GM12878 (cell line): ENCODE measurements around the gene TIMD4. TPM values are rescaled to one million over a fixed set of nuclear protein-coding genes. Genes with fewer than 3 reads are reported as not detected.

Experiments used
- CEBPB ChIP-seq, 2 experiments: fragments of 150-350 bp in 1 of 2; IDR thresholded peaks; 2 replicates each; pipeline ENCODE4 v1.6.1; 2012 to 2014; ENCODE audit warnings: low read depth in 2 of 2, low read length in 2 of 2, borderline replicate concordance in 1 of 2, inconsistent platforms in 1 of 2
- DPF2 ChIP-seq: fragments of 450-650 bp; IDR thresholded peaks from 2 replicates; pipeline ENCODE4 v1.6.1; 2017; ENCODE audit warnings: mild to moderate bottlenecking
- EP300 ChIP-seq, 2 experiments: fragments of 150-350 bp in 1 of 2; IDR thresholded peaks; 2 replicates each; pipeline ENCODE4 v1.6.1; 2011 to 2012; ENCODE audit warnings: low read depth in 2 of 2, low read length in 2 of 2, borderline replicate concordance in 1 of 2, improper control_type of control experiment in 1 of 2, inconsistent platforms in 1 of 2; ENCODE audit not compliant: control insufficient read depth in 1 of 2
- MEF2B ChIP-seq: fragments of 450-650 bp; IDR thresholded peaks from 2 replicates; pipeline ENCODE4 v1.6.1; 2018; ENCODE audit warnings: mild to moderate bottlenecking, moderate library complexity; ENCODE audit not compliant: partially characterized antibody, poor library complexity, severe bottlenecking
- MTA3 ChIP-seq: IDR thresholded peaks from 2 replicates; pipeline ENCODE4 v1.6.1; 2012; ENCODE audit warnings: low read length, inconsistent platforms, borderline replicate concordance
- NBN ChIP-seq: fragments of 450-650 bp; IDR thresholded peaks from 2 replicates; pipeline ENCODE4 v1.6.1; 2016
- NR2F1 ChIP-seq: fragments of 450-650 bp; conservative IDR thresholded peaks from 2 replicates; pipeline ENCODE4 v1.6.1; 2017; ENCODE audit warnings: mild to moderate bottlenecking
- PAX8 ChIP-seq: fragments of 450-650 bp; IDR thresholded peaks from 2 replicates; pipeline ENCODE4 v1.6.1; 2017; ENCODE audit warnings: mild to moderate bottlenecking, moderate library complexity
- RELA ChIP-seq: fragments of 450-650 bp; IDR thresholded peaks from 2 replicates; pipeline ENCODE4 v1.8.0; 2014; ENCODE audit warnings: borderline replicate concordance; ENCODE audit not compliant: partially characterized antibody
- SMAD1 ChIP-seq: fragments of 450-650 bp; IDR thresholded peaks from 2 replicates; pipeline ENCODE4 v1.6.1; 2018; ENCODE audit warnings: mild to moderate bottlenecking, low read depth; ENCODE audit not compliant: partially characterized antibody
- TARDBP ChIP-seq: IDR thresholded peaks from 2 replicates; pipeline ENCODE4 v1.6.1; 2016; ENCODE audit warnings: borderline replicate concordance
- TCF12 ChIP-seq: IDR thresholded peaks from 2 replicates; pipeline ENCODE4 v1.6.1; 2011; ENCODE audit warnings: low read depth, mild to moderate bottlenecking, low read length
- YY1 ChIP-seq: IDR thresholded peaks from 2 replicates; pipeline ENCODE4 v1.6.1; 2011; ENCODE audit warnings: low read depth, mild to moderate bottlenecking, low read length
- polyA plus RNA-seq, 11 experiments: library from polyadenylated mRNA; depleted of rRNA in 4 of 11; unstranded in 6 of 11; stranded (reverse) in 5 of 11; fragments of >200 nt; fragmentation: Nextera tagmentation in 4 of 11; fragmentation: Illumina TruSeq in 1 of 11; extraction: Ambion mirVana in 4 of 11; extraction: Trizol in 1 of 11; gene quantifications; 1 replicate in 1 of 11; 2 replicates in 10 of 11; pipeline versions ENCODE4 v1.2.1 to v1.2.3, GENCODE V29; 2011 to 2016; ENCODE audit warnings: inconsistent platforms in 2 of 11, missing spikeins in 2 of 11, low read depth in 1 of 11
- total RNA-seq, 4 experiments: library from RNA; depleted of rRNA in 3 of 4; stranded (reverse); fragments of >200 nt in 3 of 4; fragmentation: Illumina TruSeq in 1 of 4; extraction: Trizol in 1 of 4; gene quantifications; 2 replicates each; pipeline versions ENCODE4 v1.2.1 to v1.2.3, GENCODE V29; 2013 to 2021
- TF ChIP-seq, protein P1 (sequence below): fragments of 450-650 bp; IDR thresholded peaks from 2 replicates; pipeline ENCODE4 v1.6.1; 2016; ENCODE audit warnings: mild to moderate bottlenecking
- TF ChIP-seq, protein P2 (sequence below): IDR thresholded peaks from 2 replicates; pipeline ENCODE4 v1.6.1; 2012; ENCODE audit warnings: improper control_type of control experiment, low read depth, low read length; ENCODE audit not compliant: insufficient replicate concordance
- TF ChIP-seq, protein P3 (sequence below): IDR thresholded peaks from 2 replicates; pipeline ENCODE4 v1.6.1; 2011; ENCODE audit warnings: borderline replicate concordance, low read depth, mild to moderate bottlenecking, moderate library complexity, low read length; ENCODE audit not compliant: insufficient read depth, poor library complexity, severe bottlenecking
- TF ChIP-seq, protein P4 (sequence below): fragments of 450-650 bp; IDR thresholded peaks from 2 replicates; pipeline ENCODE4 v1.6.1; 2017; ENCODE audit warnings: mild to moderate bottlenecking, low read depth, inconsistent platforms; ENCODE audit not compliant: poor library complexity, severe bottlenecking
- TF ChIP-seq, protein P5 (sequence below): fragments of 150-350 bp; IDR thresholded peaks from 2 replicates; pipeline ENCODE4 v1.6.1; 2014; ENCODE audit warnings: mild to moderate bottlenecking, low read depth, low read length

The TIMD4 gene
- total and polyA plus RNA-seq, 10 of the 15 experiments (the other 5 are each of a cell fraction or from before 2014, with no cell fraction given), result 1.3 to 15.4 (median 5.3) TPM

DNA sequence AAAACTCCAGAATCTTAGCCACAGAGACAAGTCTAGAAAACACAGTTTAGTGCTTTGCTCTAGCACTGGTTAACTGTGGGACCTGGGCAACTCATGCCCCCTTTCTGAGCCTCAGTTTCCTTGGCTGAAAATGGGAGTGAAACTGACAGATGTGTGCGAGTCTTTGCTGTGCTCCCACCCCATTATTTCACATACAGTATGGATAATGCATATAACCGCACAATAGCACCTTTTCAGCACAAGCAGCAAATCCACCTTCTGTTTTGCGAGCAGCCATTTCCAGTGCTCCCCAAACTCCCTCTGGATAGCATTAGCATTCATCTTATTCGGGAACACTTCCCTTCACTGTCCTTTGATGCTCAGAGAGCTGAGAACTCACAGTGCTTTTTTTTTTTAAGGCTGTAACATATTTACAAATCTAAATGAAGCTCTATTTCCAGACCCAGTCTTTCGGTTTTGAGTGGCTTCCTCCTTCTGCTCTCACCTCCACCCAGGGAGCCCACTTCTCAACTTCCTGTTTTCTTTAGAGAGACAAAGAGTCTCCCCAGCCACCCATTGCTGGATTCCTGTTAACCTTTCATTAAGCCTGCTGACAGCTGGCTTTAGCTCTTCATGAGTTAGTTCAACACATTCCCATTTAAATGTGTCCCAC is 49.2 kb downstream of the TIMD4 start (continued):
- TF ChIP-seq, protein P1, sequence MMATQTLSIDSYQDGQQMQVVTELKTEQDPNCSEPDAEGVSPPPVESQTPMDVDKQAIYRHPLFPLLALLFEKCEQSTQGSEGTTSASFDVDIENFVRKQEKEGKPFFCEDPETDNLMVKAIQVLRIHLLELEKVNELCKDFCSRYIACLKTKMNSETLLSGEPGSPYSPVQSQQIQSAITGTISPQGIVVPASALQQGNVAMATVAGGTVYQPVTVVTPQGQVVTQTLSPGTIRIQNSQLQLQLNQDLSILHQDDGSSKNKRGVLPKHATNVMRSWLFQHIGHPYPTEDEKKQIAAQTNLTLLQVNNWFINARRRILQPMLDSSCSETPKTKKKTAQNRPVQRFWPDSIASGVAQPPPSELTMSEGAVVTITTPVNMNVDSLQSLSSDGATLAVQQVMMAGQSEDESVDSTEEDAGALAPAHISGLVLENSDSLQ, result peak; percentile 47; the same call in 1 of the 2 replicates
- TF ChIP-seq, protein P2, sequence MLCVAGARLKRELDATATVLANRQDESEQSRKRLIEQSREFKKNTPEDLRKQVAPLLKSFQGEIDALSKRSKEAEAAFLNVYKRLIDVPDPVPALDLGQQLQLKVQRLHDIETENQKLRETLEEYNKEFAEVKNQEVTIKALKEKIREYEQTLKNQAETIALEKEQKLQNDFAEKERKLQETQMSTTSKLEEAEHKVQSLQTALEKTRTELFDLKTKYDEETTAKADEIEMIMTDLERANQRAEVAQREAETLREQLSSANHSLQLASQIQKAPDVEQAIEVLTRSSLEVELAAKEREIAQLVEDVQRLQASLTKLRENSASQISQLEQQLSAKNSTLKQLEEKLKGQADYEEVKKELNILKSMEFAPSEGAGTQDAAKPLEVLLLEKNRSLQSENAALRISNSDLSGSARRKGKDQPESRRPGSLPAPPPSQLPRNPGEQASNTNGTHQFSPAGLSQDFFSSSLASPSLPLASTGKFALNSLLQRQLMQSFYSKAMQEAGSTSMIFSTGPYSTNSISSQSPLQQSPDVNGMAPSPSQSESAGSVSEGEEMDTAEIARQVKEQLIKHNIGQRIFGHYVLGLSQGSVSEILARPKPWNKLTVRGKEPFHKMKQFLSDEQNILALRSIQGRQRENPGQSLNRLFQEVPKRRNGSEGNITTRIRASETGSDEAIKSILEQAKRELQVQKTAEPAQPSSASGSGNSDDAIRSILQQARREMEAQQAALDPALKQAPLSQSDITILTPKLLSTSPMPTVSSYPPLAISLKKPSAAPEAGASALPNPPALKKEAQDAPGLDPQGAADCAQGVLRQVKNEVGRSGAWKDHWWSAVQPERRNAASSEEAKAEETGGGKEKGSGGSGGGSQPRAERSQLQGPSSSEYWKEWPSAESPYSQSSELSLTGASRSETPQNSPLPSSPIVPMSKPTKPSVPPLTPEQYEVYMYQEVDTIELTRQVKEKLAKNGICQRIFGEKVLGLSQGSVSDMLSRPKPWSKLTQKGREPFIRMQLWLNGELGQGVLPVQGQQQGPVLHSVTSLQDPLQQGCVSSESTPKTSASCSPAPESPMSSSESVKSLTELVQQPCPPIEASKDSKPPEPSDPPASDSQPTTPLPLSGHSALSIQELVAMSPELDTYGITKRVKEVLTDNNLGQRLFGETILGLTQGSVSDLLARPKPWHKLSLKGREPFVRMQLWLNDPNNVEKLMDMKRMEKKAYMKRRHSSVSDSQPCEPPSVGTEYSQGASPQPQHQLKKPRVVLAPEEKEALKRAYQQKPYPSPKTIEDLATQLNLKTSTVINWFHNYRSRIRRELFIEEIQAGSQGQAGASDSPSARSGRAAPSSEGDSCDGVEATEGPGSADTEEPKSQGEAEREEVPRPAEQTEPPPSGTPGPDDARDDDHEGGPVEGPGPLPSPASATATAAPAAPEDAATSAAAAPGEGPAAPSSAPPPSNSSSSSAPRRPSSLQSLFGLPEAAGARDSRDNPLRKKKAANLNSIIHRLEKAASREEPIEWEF, result no peak
- peak; percentile 37; the same call in 1 of the 2 replicates for TF ChIP-seq YY1
- TF ChIP-seq TARDBP, result no peak
- TF ChIP-seq NBN, result no peak
- 0 out of 2 replicates have a peak, but pooled peaks have one; percentile 51 for TF ChIP-seq DPF2
- no peak for TF ChIP-seq NR2F1
- no peak for TF ChIP-seq EP300 (IDR thresholded peaks at IDR 0.05; ENCODE audit: borderline replicate concordance in 1 of 2, control insufficient read depth in 1 of 2, low read depth in 2 of 2, low read length in 2 of 2)
- no peak for TF ChIP-seq SMAD1
- peak; percentile 49; the same call in 1 of the 2 replicates for TF ChIP-seq MTA3
- TF ChIP-seq, protein P3, sequence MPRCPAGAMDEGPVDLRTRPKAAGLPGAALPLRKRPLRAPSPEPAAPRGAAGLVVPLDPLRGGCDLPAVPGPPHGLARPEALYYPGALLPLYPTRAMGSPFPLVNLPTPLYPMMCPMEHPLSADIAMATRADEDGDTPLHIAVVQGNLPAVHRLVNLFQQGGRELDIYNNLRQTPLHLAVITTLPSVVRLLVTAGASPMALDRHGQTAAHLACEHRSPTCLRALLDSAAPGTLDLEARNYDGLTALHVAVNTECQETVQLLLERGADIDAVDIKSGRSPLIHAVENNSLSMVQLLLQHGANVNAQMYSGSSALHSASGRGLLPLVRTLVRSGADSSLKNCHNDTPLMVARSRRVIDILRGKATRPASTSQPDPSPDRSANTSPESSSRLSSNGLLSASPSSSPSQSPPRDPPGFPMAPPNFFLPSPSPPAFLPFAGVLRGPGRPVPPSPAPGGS, result no peak
- TF ChIP-seq PAX8, result no peak
- TF ChIP-seq TCF12, result no peak
- TF ChIP-seq MEF2B, result peak; percentile 44
- TF ChIP-seq CEBPB (IDR thresholded peaks at IDR 0.05; ENCODE audit: borderline replicate concordance in 1 of 2, low read depth in 2 of 2, low read length in 2 of 2), result no peak
- TF ChIP-seq, protein P4, sequence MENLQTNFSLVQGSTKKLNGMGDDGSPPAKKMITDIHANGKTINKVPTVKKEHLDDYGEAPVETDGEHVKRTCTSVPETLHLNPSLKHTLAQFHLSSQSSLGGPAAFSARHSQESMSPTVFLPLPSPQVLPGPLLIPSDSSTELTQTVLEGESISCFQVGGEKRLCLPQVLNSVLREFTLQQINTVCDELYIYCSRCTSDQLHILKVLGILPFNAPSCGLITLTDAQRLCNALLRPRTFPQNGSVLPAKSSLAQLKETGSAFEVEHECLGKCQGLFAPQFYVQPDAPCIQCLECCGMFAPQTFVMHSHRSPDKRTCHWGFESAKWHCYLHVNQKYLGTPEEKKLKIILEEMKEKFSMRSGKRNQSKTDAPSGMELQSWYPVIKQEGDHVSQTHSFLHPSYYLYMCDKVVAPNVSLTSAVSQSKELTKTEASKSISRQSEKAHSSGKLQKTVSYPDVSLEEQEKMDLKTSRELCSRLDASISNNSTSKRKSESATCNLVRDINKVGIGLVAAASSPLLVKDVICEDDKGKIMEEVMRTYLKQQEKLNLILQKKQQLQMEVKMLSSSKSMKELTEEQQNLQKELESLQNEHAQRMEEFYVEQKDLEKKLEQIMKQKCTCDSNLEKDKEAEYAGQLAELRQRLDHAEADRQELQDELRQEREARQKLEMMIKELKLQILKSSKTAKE, result peak; percentile 27
- no peak for TF ChIP-seq RELA
- TF ChIP-seq, protein P5, sequence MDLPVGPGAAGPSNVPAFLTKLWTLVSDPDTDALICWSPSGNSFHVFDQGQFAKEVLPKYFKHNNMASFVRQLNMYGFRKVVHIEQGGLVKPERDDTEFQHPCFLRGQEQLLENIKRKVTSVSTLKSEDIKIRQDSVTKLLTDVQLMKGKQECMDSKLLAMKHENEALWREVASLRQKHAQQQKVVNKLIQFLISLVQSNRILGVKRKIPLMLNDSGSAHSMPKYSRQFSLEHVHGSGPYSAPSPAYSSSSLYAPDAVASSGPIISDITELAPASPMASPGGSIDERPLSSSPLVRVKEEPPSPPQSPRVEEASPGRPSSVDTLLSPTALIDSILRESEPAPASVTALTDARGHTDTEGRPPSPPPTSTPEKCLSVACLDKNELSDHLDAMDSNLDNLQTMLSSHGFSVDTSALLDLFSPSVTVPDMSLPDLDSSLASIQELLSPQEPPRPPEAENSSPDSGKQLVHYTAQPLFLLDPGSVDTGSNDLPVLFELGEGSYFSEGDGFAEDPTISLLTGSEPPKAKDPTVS, result no peak
